Fibroblast of lung (primary cell): ENCODE results near the gene HSPG2.

Experiments used
- CTCF ChIP-seq, 2 donors: IDR thresholded peaks in 1 of 2; conservative IDR thresholded peaks in 1 of 2; 1 replicate in 1 of 2; 2 replicates in 1 of 2; pipeline ENCODE4 v1.5.1; 2011 to 2012; ENCODE audit warnings: low read length in 2 of 2, control low read depth in 1 of 2, inconsistent platforms in 1 of 2, low read depth in 1 of 2, mild to moderate bottlenecking in 1 of 2
- EZH2 ChIP-seq: IDR thresholded peaks from 2 replicates; pipeline ENCODE4 v1.5.1; 2012; ENCODE audit warnings: low read length, control low read depth, mild to moderate bottlenecking; ENCODE audit errors: missing control alignments

- TF ChIP-seq CTCF (conservative IDR thresholded peaks at IDR 0.05 in 1 of 2, IDR thresholded peaks at IDR 0.05 in 1 of 2; ENCODE audit: low read depth in 1 of 2, low read length in 2 of 2) (no peak), EZH2 (no peak)
These were observed 6.4 kb downstream of the HSPG2 start for GRCh38 chr1:21930629-21931170.
